NCI-H128 (cell line): ENCODE data around the gene CLK2.
"Not testable (repeated sequence)": the region's sequence is repeated elsewhere in the genome, so short reads cannot be mapped to it uniquely, and the experiment has no call there.

Experiments used
- DNase-seq: peaks from one replicate; lab custom pipeline; 2025; ENCODE audit not compliant: unreplicated experiment; lab: John Stamatoyannopoulos, UW

The CLK2 gene

DNA sequence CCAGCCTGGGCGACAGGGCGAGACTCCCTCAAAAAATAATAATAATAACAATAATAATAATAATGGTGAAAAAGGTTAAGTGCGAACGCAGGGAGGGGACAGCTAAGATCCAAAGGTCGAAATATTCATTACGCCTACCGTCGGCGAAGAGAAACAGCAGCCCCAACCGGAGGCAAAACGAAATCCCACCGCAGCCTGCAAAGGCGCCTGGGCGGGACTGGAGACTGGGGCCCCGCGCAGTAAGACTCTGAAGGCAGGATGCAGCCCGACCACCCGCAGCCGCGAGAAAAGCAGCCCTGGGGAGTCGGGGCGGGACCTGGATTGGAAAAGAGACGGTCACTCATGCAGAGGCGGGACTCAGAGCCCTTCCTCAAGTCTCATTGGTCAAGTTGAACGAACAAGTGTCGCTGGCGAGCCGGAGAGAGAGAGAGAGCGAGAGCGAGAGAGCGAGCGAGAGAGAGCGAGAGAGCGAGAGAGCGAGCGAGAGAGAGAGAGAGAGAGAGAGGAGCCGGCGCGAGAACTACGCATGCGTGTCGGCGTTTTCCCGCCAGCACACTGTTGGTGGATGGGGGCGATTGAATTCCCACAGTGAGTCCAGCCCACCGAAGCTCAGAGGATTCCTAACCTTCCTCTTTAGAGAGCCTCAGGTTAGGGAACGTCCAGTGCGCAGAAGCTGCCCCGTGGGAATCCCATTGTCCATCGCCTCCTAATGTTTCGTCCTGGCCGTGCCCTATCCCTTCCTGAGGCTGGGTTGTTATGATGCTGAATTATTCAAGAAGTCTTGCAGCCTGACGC lies 28.7 kb downstream of the CLK2 start:
- peak; percentile 99 for DNase-seq

DNA sequence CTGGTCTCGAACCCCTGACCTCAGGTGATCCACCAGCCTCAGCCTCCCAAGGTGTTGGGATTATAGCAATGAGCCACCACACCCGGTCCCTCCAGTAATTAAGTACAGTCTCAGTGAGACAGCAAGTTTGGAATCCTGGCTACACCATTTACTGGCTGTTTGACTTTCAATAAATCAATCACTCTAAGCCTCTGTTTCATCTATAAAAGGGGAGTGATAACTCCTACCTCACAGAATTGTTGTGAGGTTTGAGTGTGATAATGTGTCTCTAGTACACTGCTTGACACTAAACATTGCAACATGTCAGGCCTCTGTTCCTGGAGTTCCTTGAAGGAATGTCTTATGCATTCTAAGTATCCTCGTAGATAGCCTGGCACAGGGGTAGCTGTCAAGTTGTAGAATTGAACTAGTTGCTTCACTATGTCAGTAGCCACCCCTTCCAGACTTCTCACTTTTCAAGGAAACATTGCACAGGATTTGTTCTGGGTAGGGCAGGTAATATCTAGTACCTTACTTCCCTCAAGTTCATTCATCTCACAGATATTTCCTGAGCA lies 30.4 kb downstream of the CLK2 start:
- DNase-seq = no peak

GRCh38 chr1:155241841-155242264 lies 31.5 kb downstream of the CLK2 start:
- no peak for DNase-seq

GRCh38 chr1:155241069-155241679 lies 32.1 kb downstream of the CLK2 start:
- peak; percentile 67 for DNase-seq

GRCh38 chr1:155236451-155236850 lies 36.9 kb downstream of the CLK2 start:
- DNase-seq = no peak

DNA sequence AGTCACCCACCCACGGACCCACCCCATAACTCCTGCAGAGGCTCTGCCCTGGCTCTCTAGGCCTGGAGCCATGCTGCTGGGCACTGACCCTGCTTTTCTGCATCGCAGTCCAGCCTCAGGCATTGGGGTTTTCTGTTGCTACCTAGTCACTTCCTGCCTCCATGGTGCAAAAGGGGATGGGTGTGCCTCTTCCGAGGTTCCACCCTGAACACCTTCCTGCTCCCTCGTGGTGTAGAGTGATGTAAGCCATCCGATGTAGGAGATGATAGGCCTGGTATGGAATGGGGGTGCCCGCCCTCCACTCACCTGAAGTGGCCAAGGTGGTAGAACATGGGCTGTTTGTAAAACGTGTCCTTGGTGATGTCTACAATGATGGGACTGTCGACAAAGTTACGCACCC lies 37.9 kb downstream of the CLK2 start:
- DNase-seq = not testable (repeated sequence)

DNA sequence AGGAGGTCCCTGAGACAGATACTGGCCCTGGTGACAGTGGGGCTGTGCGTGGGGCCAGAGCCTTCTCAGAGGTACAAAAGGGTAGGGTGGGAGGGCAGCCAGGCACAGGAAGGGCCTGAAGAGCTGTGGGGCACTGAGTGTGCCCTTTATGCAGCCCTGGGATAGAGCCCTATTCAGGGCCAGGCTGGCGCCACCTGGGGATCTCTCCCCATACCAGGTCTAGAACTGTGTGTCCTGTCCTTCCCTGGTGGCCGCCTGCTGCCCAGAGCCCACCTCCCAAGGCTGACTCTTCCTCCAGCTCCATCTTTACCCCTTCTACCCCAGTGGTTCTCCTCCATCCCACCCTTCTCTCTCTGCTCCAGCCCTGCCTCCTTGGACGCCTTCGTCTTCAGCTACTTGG lies 39.8 kb downstream of the CLK2 start:
- DNase-seq = not testable (repeated sequence)

- DNase-seq = not testable (repeated sequence)
These were observed 41.0 kb downstream of the CLK2 start for GRCh38 chr1:155232001-155232978.

DNA sequence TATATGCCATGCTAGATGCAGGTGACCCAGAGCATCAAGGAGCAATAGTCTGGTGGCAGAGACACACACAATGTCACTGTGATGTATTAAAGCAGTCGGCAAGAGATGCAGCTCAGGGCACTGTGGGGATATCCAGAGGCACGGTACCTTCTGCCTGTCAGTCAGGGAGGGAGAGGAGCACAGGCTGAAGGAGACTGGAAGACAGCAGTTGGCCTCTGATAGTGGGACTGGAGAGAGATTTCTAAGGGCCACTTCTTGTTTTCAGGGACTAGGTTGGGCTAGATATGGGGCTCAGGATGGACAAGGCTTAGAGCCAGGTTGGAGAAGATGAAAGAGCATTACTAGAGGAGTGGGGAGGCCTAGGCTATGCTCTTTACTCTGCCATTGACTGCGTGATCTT lies 42.0 kb downstream of the CLK2 start:
- not testable (repeated sequence) for DNase-seq

DNA sequence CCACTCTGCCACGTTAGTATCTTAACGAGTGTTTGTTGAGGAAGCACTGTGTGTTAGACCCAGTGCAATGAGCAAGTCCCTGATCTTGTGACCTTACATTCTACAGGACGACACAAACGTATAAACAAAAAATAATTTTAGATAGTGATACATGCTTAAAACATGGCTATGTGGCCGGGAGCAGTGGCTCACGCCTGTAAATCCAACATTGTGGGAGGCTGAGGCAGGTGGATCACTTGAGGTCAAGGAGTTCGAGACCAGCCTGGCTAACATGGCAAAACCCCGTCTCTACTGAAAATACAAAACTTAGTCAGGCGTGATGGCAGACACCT lies 45.2 kb downstream of the CLK2 start:
- DNase-seq = no peak

DNA sequence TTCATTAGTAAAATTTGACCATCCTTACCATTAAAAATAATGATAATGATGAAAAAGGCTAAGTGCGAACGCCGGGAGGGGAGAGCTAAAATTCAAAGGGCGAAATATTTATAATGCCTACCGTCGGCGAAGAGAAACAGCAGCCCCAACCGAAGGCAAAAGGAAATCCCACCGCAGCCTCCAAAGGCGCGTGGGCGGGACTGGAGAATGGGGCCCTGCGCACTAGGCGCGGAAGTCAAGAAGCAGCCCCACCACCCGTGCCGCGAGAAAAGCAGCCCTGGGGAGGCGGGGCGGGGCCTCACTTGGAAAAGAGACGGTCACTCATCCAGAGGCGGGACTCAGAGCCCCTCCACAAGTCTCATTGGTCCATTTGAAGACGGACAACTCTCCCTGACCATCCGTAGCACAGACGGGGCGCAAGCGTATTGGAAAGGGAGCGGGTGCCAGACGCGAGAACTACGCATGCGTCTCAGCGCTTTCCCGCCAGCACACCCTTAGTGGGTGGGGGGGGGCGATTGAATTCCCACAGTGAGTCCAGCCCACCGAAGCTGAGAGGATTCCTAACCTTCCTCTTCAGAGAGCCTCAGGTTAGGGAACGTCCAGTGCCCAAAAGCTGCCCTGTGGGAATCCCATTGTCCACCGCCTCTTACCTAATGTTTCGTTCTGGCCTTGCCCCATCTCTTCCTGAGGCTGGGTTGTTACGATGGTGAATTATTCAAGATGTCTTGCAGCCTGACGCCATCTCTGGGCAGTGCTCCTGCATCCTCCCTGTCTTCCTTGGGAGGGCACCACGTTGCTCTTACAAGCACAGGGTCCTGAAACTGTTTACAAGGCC lies 45.8 kb downstream of the CLK2 start:
- DNase-seq = peak; percentile 99

GRCh38 chr1:155226910-155227260 lies 46.4 kb downstream of the CLK2 start:
- no peak for DNase-seq

DNA sequence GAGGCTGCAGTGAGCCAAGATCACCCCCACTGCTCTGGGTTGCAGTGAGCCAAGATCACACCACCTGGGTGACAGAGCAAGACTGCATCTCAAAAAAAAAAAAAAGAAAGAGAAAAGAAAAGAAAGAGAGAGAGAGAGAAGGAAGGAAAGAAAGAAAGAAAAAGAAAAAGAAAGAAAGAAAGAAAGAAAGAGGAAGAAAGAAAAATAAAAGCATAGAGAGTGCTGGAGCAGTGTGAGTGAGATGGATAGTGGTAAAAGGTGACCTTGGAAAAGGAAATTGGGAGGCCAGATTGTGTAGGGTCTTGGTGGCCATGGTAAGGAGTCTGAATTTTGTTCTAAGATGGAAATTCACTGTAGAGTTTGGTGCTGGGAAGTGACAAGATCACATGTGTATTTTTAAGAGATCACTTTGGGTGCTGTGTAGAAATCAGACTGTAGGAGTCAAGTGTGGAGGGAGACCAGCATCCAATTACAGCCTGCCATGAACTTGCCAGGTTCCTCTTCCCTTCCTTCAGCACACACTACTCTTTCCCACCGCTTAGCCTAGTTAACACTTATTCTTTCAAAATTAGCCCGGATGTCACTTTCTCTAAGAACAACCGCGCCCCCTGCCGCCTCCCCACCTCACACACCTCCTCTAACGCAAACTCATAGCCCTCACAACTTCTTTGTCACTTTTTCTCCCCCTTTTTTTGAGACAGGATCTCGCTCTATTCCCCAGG lies 47.0 kb downstream of the CLK2 start:
- peak; percentile 63 for DNase-seq

- DNase-seq = not testable (repeated sequence)
These were observed 47.9 kb downstream of the CLK2 start for GRCh38 chr1:155225404-155225759.

GRCh38 chr1:155223047-155223446 lies 50.3 kb downstream of the CLK2 start:
- DNase-seq = no peak

DNA sequence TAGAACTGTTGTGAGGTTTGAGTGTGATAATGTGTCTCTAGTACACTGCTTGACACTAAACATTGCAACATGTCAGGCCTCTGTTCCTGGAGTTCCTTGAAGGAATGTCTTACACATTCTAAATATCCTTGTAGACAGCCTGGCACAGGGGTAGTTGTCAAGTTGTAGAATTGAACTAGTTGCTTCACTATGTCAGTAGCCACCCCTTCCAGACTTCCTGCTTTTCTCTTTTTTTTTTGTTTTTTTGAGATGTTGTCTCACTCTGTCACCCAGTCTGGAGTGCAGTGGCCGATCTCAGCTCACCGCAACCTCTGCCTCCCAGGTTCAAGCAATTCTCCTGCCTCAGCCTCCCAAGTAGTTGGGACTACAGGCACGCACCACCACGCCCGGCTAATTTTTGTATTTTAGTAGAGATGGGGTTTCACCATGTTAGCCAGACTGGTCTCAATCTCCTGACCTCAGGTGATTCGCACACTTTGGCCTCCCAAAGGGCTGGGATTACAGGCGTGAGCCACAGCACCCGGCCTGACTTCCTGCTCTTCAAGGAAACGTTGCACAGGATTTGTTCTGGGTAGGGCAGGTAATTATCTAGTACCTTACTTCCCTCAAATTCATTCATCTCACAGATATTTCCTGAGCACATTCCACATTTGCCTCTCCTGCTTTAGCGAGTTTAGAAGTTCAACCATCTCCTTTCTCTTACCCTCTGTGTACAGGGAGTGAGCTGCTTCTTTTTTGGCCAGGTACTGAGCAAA lies 52.9 kb downstream of the CLK2 start:
- DNase-seq = not testable (repeated sequence)

DNA sequence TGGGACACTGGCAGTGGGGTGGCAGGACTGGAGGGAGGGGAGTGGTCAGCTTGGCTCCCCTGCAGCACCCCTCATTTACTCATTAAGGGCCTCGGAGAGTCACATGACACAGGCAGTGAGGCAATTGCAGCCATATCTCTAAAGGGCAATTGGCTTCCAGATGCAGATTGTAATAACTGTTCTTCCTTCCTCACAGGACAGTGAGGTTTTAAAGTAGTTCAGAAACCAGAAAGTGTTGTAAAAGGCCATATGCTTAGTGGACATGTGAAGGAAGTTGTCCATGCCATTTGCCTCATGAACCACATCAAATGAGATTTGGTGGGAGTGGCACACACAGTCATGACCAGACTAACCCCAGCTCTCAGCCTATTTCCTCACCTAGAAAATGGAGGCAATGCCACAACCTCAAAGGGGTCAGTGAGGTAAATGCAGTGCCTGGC lies 53.7 kb downstream of the CLK2 start:
- DNase-seq = no peak

DNA sequence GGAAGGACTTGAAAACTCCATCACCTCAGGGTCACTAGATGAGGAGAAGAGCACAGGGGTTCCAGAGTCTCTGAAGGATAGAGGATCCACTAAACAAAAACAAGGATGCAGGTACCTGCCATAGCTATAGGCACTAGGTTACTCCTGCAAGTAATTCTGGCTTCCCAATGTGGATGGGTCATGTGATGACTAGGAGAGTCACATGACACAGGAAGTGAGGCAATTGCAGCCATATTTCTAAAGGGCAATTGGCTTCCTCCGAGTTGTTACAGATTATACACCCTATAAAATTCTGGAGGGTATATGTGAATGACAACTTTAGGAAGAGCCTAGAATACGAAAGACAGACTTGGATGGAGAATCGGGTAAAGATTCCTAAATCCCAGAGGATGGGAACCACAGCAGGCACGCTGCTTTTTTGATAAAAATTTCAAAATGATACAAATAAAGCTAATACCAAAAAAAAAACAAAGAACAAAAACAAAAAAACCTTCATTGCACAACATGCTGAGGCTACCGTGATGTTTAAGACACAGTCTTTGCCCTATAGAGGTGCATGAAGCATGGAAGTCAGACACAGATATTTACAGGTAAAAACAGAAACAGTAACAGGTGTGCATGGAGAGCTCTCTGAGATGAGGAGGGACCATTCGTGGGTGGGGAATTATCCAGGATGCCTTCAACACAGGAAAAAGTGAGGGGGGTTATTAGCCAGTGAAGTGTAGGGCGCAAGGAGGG lies 54.3 kb downstream of the CLK2 start:
- peak; percentile 29 for DNase-seq
